Keratinocyte (primary cell): ENCODE measurements around the gene SLAMF8.

ENCODE experiments used
- EZH2 ChIP-seq: IDR thresholded peaks from one replicate; pipeline ENCODE4 v1.6.1; 2012; ENCODE audit warnings: inconsistent platforms, mild to moderate bottlenecking, low read length, moderate library complexity
- TF ChIP-seq, protein P1 (sequence below), 3 experiments: IDR thresholded peaks in 1 of 3; conservative IDR thresholded peaks in 1 of 3; optimal IDR thresholded peaks in 1 of 3; 2 replicates in 2 of 3; 3 replicates in 1 of 3; pipeline versions ENCODE3 to v1.5.1; 2011; ENCODE audit warnings: low read length in 3 of 3, mild to moderate bottlenecking in 3 of 3, moderate library complexity in 2 of 3, control low read depth in 1 of 3, inconsistent platforms in 1 of 3; ENCODE audit not compliant: insufficient read depth in 2 of 3; ENCODE audit errors: extremely low read depth in 1 of 3

DNA sequence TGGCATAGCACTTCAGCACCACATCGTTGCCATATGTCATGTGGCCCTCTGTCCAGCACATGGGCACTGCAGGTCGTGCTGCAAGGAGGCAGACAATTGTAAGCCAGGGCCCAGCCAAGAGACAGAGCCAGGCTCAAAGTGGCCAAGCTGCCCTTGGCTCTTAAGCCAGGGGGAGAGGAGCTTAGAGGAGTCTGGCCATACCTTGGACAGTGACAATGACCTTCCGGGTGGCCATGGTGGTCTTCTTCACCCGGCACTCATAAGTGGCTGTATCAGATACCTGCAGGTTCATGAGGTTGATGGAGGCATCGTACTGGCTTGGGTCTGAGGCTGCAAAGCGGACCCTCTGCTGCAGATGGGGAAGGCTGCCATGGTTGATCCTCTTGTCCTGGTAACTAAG lies 31.2 kb downstream of the SLAMF8 start:
- TF ChIP-seq EZH2, result no peak
- TF ChIP-seq, protein P1, sequence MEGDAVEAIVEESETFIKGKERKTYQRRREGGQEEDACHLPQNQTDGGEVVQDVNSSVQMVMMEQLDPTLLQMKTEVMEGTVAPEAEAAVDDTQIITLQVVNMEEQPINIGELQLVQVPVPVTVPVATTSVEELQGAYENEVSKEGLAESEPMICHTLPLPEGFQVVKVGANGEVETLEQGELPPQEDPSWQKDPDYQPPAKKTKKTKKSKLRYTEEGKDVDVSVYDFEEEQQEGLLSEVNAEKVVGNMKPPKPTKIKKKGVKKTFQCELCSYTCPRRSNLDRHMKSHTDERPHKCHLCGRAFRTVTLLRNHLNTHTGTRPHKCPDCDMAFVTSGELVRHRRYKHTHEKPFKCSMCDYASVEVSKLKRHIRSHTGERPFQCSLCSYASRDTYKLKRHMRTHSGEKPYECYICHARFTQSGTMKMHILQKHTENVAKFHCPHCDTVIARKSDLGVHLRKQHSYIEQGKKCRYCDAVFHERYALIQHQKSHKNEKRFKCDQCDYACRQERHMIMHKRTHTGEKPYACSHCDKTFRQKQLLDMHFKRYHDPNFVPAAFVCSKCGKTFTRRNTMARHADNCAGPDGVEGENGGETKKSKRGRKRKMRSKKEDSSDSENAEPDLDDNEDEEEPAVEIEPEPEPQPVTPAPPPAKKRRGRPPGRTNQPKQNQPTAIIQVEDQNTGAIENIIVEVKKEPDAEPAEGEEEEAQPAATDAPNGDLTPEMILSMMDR (optimal IDR thresholded peaks at IDR 0.05 in 1 of 3, IDR thresholded peaks at IDR 0.05 in 1 of 3, conservative IDR thresholded peaks at IDR 0.05 in 1 of 3; ENCODE audit: extremely low read depth in 1 of 3, insufficient read depth in 2 of 3, low read length in 3 of 3), result no peak
